H1 (cell line): ENCODE data around the gene NDUFA13. TPM values are rescaled to one million over a fixed set of nuclear protein-coding genes. Genes with fewer than 3 reads are reported as not detected.

Experiments
- KDM1A ChIP-seq: fragments of 200-600, 300-600 bp; sonication (generic); IDR thresholded peaks from 2 replicates; pipeline ENCODE4 v1.7.1; 2016; ENCODE audit warnings: mild to moderate bottlenecking, low read length, borderline replicate concordance
- NRF1 ChIP-seq: IDR thresholded peaks from 2 replicates; pipeline ENCODE4 v1.6.1; 2011; ENCODE audit warnings: mild to moderate bottlenecking, low read depth, low read length, improper control_type of control experiment
- RAD21 ChIP-seq, 2 experiments: IDR thresholded peaks in 1 of 2; conservative IDR thresholded peaks in 1 of 2; 2 replicates each; pipeline ENCODE4 v1.6.1; 2011; ENCODE audit warnings: low read depth in 2 of 2, low read length in 2 of 2, improper control_type of control experiment in 1 of 2, inconsistent platforms in 1 of 2, mild to moderate bottlenecking in 1 of 2, moderate library complexity in 1 of 2
- ZNF274 ChIP-seq: IDR thresholded peaks from 2 replicates; pipeline ENCODE4 v1.7.0; 2012; ENCODE audit warnings: low read length, borderline replicate concordance; ENCODE audit errors: extremely low read depth
- polyA plus RNA-seq, 7 experiments: library from polyadenylated mRNA; depleted of rRNA in 3 of 7; stranded (reverse) in 5 of 7; unstranded in 2 of 7; fragments of >200 nt in 5 of 7; fragments of 200-250 nt in 2 of 7; gene quantifications; 1 replicate in 5 of 7; 2 replicates in 1 of 7; 4 replicates in 1 of 7; pipeline versions ENCODE4 v1.2.1 to v1.2.3, GENCODE V29; 2011 to 2013; ENCODE audit warnings: missing spikeins in 2 of 7, mixed read lengths in 2 of 7
- total RNA-seq: library from RNA; stranded (reverse); fragmentation: NEBNext Ultra II Directional; extraction: Animal tissue kit (Norgen Biotek cat#: 25700); gene quantifications from 2 replicates; pipeline ENCODE4 v1.2.1, GENCODE V29; 2021
- TF ChIP-seq, protein P1 (sequence below), 3 experiments: IDR thresholded peaks; 1 replicate in 2 of 3; 2 replicates in 1 of 3; pipeline versions ENCODE4 v1.5.1 to v1.6.1; 2011; ENCODE audit warnings: low read length in 3 of 3, mild to moderate bottlenecking in 3 of 3, inconsistent platforms in 2 of 3, low read depth in 1 of 3, moderate library complexity in 1 of 3; ENCODE audit not compliant: insufficient read depth in 1 of 3; ENCODE audit errors: control extremely low read depth in 1 of 3
- TF ChIP-seq, protein P2 (sequence below): IDR thresholded peaks from 2 replicates; pipeline ENCODE4 v1.6.1; 2011; ENCODE audit warnings: low read length, improper control_type of control experiment

The NDUFA13 gene
- total and polyA plus RNA-seq, 2 of the 8 experiments (the other 6 are each of a cell fraction or from before 2014, with no cell fraction given): 413 to 1,105 TPM

DNA sequence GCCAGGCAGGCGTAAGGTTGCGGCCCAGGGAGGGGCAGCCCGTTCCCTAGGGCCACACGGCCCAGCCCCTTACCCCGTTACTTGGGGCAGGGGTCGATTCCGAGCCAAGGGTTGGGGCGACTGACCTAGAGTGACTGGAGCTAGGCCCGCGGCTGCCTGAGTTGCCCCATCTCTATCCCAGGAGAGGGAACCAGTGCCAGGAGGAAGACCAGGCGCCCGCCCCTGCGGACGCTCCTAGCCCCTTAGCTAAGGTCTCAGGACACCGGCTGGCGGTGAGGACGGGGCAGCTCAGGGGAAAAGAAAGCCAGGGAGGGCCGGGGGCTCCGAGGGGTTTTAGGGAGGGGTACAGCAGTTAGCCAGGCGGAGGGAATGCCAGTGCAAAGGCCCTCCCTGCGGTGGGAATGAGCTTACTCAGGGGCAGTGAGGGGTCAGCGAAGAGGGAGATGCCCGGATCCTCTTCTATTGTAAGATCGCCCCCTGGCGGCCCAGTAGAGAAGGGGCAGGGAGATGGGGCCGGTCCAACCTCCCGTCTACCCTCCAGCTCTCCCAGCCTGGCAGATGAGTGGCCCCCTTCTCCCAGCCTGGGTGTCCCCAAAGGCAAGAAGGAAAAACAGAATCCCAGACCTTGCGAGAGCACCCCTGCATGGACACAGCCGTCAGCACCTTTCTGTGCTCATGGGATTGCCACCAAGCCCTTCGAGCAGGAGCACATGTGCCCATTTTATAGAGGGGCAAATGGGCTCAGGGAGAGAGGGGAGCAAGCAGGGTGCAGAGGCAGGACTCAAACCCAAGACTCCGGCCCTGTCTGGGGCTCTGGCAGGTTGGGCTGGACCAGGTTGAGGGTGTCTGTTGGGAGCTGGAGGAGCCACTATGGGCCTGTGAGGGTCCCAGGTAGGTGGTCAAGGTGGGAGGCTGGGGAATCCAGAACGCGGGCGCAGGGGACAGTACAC is 38.3 kb downstream of the NDUFA13 start (continued):
- TF ChIP-seq, protein P1, sequence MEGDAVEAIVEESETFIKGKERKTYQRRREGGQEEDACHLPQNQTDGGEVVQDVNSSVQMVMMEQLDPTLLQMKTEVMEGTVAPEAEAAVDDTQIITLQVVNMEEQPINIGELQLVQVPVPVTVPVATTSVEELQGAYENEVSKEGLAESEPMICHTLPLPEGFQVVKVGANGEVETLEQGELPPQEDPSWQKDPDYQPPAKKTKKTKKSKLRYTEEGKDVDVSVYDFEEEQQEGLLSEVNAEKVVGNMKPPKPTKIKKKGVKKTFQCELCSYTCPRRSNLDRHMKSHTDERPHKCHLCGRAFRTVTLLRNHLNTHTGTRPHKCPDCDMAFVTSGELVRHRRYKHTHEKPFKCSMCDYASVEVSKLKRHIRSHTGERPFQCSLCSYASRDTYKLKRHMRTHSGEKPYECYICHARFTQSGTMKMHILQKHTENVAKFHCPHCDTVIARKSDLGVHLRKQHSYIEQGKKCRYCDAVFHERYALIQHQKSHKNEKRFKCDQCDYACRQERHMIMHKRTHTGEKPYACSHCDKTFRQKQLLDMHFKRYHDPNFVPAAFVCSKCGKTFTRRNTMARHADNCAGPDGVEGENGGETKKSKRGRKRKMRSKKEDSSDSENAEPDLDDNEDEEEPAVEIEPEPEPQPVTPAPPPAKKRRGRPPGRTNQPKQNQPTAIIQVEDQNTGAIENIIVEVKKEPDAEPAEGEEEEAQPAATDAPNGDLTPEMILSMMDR (IDR thresholded peaks at IDR 0.05; ENCODE audit: control extremely low read depth in 1 of 3, insufficient read depth in 1 of 3, low read depth in 1 of 3, low read length in 3 of 3): peak; percentile 83 to 92 (median 84)
- TF ChIP-seq ZNF274 (no peak), RAD21 (IDR thresholded peaks at IDR 0.05 in 1 of 2, conservative IDR thresholded peaks at IDR 0.05 in 1 of 2; ENCODE audit: low read depth in 2 of 2, low read length in 2 of 2) (peak; percentile 65 to 70), NRF1 (no peak), KDM1A (peak; percentile 85; the same call in 1 of the 2 replicates)
- TF ChIP-seq, protein P2, sequence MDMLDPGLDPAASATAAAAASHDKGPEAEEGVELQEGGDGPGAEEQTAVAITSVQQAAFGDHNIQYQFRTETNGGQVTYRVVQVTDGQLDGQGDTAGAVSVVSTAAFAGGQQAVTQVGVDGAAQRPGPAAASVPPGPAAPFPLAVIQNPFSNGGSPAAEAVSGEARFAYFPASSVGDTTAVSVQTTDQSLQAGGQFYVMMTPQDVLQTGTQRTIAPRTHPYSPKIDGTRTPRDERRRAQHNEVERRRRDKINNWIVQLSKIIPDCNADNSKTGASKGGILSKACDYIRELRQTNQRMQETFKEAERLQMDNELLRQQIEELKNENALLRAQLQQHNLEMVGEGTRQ: no peak
